OCI-LY1 (cell line): Measurements from ENCODE around the gene LITAF.
A peak's percentile ranks its signal among the peaks of the same experiment; 100 is the strongest.

Source experiments
- H2AFZ ChIP-seq: fragments of 200-600 bp; sonication (generic), shearing (Covaris generic); 2 replicates; pipeline ENCODE4 v1.6.0; 2014; ENCODE audit warnings: antibody characterized with exemption, mild to moderate bottlenecking, low read length
- H3F3A ChIP-seq: fragments of 200-600 bp; sonication (generic), shearing (Covaris generic); 2 replicates; pipeline ENCODE4 v1.6.0; 2014; ENCODE audit warnings: mild to moderate bottlenecking, antibody characterized with exemption, low read length, moderate library complexity; ENCODE audit not compliant: insufficient read depth
- H3K27ac ChIP-seq: fragments of 200-600 bp; sonication (generic); 2 replicates; pipeline ENCODE4 v1.5.1; 2014; ENCODE audit warnings: low read length, mixed run types, mild to moderate bottlenecking, low read depth; ENCODE audit not compliant: poor library complexity, severe bottlenecking
- H3K27me3 ChIP-seq: fragments of 200-600 bp; sonication (generic); 2 replicates; pipeline ENCODE4 v1.6.0; 2014; ENCODE audit warnings: antibody characterized with exemption, mild to moderate bottlenecking, low read length, moderate library complexity; ENCODE audit not compliant: insufficient read depth
- H3K36me3 ChIP-seq: fragments of 200-600 bp; sonication (generic); 2 replicates; pipeline ENCODE4 v1.6.1; 2014; ENCODE audit warnings: mild to moderate bottlenecking, antibody characterized with exemption, low read length, moderate library complexity, mixed read lengths; ENCODE audit not compliant: insufficient read depth
- H3K4me1 ChIP-seq: fragments of 200-600 bp; sonication (generic); 2 replicates; pipeline ENCODE4 v1.5.1; 2014; ENCODE audit warnings: mild to moderate bottlenecking, low read length, moderate library complexity; ENCODE audit not compliant: insufficient read depth, severe bottlenecking
- H3K4me2 ChIP-seq: fragments of 200-600 bp; sonication (generic), shearing (Covaris generic); 2 replicates; pipeline ENCODE4 v1.6.1; 2014; ENCODE audit warnings: low read length
- H3K4me3 ChIP-seq: fragments of 200-600 bp; sonication (generic); 2 replicates; pipeline ENCODE4 v1.5.1; 2014; ENCODE audit warnings: low read length, low read depth, mild to moderate bottlenecking, mixed read lengths; ENCODE audit not compliant: poor library complexity, severe bottlenecking
- H3K79me2 ChIP-seq: fragments of 200-600 bp; shearing (Covaris generic); 2 replicates; pipeline ENCODE4 v1.6.1; 2016; ENCODE audit warnings: mixed run types, low read length, mixed read lengths; ENCODE audit not compliant: insufficient read depth
- H3K9ac ChIP-seq: fragments of 200-600 bp; sonication (generic), shearing (Covaris generic); 2 replicates; pipeline ENCODE4 v1.6.1; 2014; ENCODE audit warnings: mild to moderate bottlenecking, low read length, mixed read lengths
- H3K9me2 ChIP-seq: fragments of 200-600 bp; sonication (generic), shearing (Covaris generic); 2 replicates; pipeline ENCODE4 v1.6.1; 2014; ENCODE audit warnings: low read depth, mild to moderate bottlenecking, low read length, mixed read lengths
- H3K9me3 ChIP-seq: fragments of 200-600 bp; shearing (Covaris generic); 2 replicates; pipeline ENCODE4 v1.6.1; 2014; ENCODE audit warnings: low read length, mixed read lengths
- H4K20me1 ChIP-seq: fragments of 200-600 bp; sonication (generic), shearing (Covaris generic); 2 replicates; pipeline ENCODE4 v1.6.0; 2016; ENCODE audit warnings: mild to moderate bottlenecking, low read length; ENCODE audit not compliant: insufficient read depth
- CTCF ChIP-seq: fragments of 200-600 bp; sonication (generic), shearing (Covaris generic); IDR thresholded peaks from 2 replicates; pipeline ENCODE4 v1.5.1; 2017; ENCODE audit warnings: mild to moderate bottlenecking, antibody characterized with exemption, low read length, moderate library complexity, mixed read lengths
- EZH2 ChIP-seq: fragments of 200-600 bp; sonication (generic), shearing (Covaris generic); IDR thresholded peaks from 2 replicates; pipeline ENCODE4 v1.8.0; 2017; ENCODE audit warnings: borderline replicate concordance, mixed run types, mild to moderate bottlenecking, antibody characterized with exemption, low read length, moderate library complexity, mixed read lengths

Gene LITAF

GRCh38 chr16:11624636-11625607 is 38.2 kb upstream of the LITAF start:
- no peaks in the 10 kb centered on the region; the same call in 1 of the 2 replicates for H3K9me3 ChIP-seq
- no peak overlapping the region for H3K4me3 ChIP-seq
- TF ChIP-seq EZH2: no peak
- TF ChIP-seq CTCF: no peak
- no peaks in the 10 kb centered on the region for H4K20me1 ChIP-seq
- H3K27me3 ChIP-seq: no peaks in the 10 kb centered on the region
- H3K9ac ChIP-seq: peak overlapping the region; percentile 24; the same call in 1 of the 2 replicates
- H3K79me2 ChIP-seq: no peaks in the 10 kb centered on the region
- no peaks in the 10 kb centered on the region for H3K9me2 ChIP-seq
- peak overlapping the region; percentile 12; the same call in 1 of the 2 replicates for H2AFZ ChIP-seq
- peaks cover 11% of the 10 kb centered on the region; the same call in 1 of the 2 replicates for H3F3A ChIP-seq
- peak overlapping the region; percentile 100 for H3K27ac ChIP-seq
- H3K4me2 ChIP-seq: peak overlapping the region; percentile 36
- no peaks in the 10 kb centered on the region for H3K36me3 ChIP-seq
- peaks cover 65% of the 10 kb centered on the region for H3K4me1 ChIP-seq

GRCh38 chr16:11624205-11624604 is 37.5 kb upstream of the LITAF start:
- Histone ChIP-seq H3K79me2 (no peaks in the 10 kb centered on the region), H3K27me3 (no peaks in the 10 kb centered on the region), H4K20me1 (no peaks in the 10 kb centered on the region), H2AFZ (peak overlapping the region; percentile 12; the same call in 1 of the 2 replicates), H3K4me3 (no peak overlapping the region), H3K9ac (peak overlapping the region; percentile 24; the same call in 1 of the 2 replicates), H3F3A (peaks cover 11% of the 10 kb centered on the region; the same call in 1 of the 2 replicates), H3K4me2 (peak overlapping the region; percentile 36), H3K4me1 (peaks cover 65% of the 10 kb centered on the region), H3K9me2 (no peaks in the 10 kb centered on the region), H3K27ac (peak overlapping the region; percentile 100), H3K9me3 (no peaks in the 10 kb centered on the region; the same call in 1 of the 2 replicates), H3K36me3 (no peaks in the 10 kb centered on the region)
- no peak for TF ChIP-seq EZH2
- no peak for TF ChIP-seq CTCF

- TF ChIP-seq CTCF (no peak), EZH2 (no peak)
- no peaks in the 10 kb centered on the region for H3K36me3 ChIP-seq
- H3K79me2 ChIP-seq: no peaks in the 10 kb centered on the region
- H3K4me1 ChIP-seq: peaks cover 62% of the 10 kb centered on the region
- H4K20me1 ChIP-seq: no peaks in the 10 kb centered on the region
- peak overlapping the region; percentile 86 for H3K9ac ChIP-seq
- H3F3A ChIP-seq: peaks cover 11% of the 10 kb centered on the region; the same call in 1 of the 2 replicates
- peak overlapping the region; percentile 100 for H3K27ac ChIP-seq
- H3K9me3 ChIP-seq: no peaks in the 10 kb centered on the region; the same call in 1 of the 2 replicates
- no peaks in the 10 kb centered on the region for H3K9me2 ChIP-seq
- H2AFZ ChIP-seq: no peak overlapping the region
- peak overlapping the region; percentile 53 for H3K4me3 ChIP-seq
- peak overlapping the region; percentile 84 for H3K4me2 ChIP-seq
- H3K27me3 ChIP-seq: no peaks in the 10 kb centered on the region
Measured at GRCh38 chr16:11621920-11622651, 35.4 kb upstream of the LITAF start.
